ENCODE results near the gene KDM4C. TPM values are rescaled to one million over a fixed set of nuclear protein-coding genes. Genes with fewer than 3 reads are reported as not detected.
"Not testable (repeated sequence)": the region's sequence is repeated elsewhere in the genome, so short reads cannot be mapped to it uniquely, and the experiment has no call there.

KDM4C gene
- total and polyA plus RNA-seq, 2 of the 8 experiments (the other 6 are each of a cell fraction or from before 2014, with no cell fraction given) = 13.0 to 26.1 TPM

GRCh38 chr9:6806318-6806717, 48.5 kb downstream of the KDM4C start:
- H3K79me2 ChIP-seq (ENCODE audit: control insufficient read depth in 1 of 2, insufficient read depth in 2 of 2, low read length in 2 of 2); H3K27ac ChIP-seq (ENCODE audit: low read depth, low read length); H2BK20ac ChIP-seq (ENCODE audit: low read length); H3K27me3 ChIP-seq (replicated peaks in 1 of 4; ENCODE audit: control insufficient read depth in 3 of 4, extremely low read depth in 1 of 4, insufficient read depth in 3 of 4, low read length in 3 of 4); H3K4ac ChIP-seq (replicated peaks; ENCODE audit: insufficient read length, low read depth, low read length); H3K56ac ChIP-seq (replicated peaks; ENCODE audit: insufficient read length, low read depth, low read length); DNase-seq (ENCODE audit: low read depth in 1 of 2, low spot score in 2 of 2); H3K9ac ChIP-seq (replicated peaks in 1 of 4; ENCODE audit: extremely low read depth in 1 of 4, low read depth in 3 of 4, low read length in 3 of 4); H3K79me1 ChIP-seq (ENCODE audit: low read depth, low read length); H3K14ac ChIP-seq (ENCODE audit: insufficient read length); H3K4me2 ChIP-seq (ENCODE audit: insufficient read depth in 1 of 2, low read depth in 2 of 2, low read length in 2 of 2); POLR2A ChIA-PET (ENCODE audit: partially characterized antibody); H2BK12ac ChIP-seq (ENCODE audit: low read depth, low read length); CTCF ChIA-PET (ENCODE audit: partially characterized antibody); H4K91ac ChIP-seq (replicated peaks; ENCODE audit: insufficient read length, low read length); H4K20me1 ChIP-seq (replicated peaks in 1 of 2; ENCODE audit: control insufficient read depth in 1 of 2, insufficient read depth in 2 of 2, low read length in 2 of 2); H2BK120ac ChIP-seq (replicated peaks; ENCODE audit: low read depth, low read length); H3K23me2 ChIP-seq (ENCODE audit: low read depth, low read length); H2AFZ ChIP-seq (ENCODE audit: low read length); H3K4me1 ChIP-seq (replicated peaks in 1 of 4; ENCODE audit: control insufficient read depth in 3 of 4, insufficient read depth in 4 of 4, low read length in 3 of 4); H4K8ac ChIP-seq (ENCODE audit: extremely low read depth, insufficient read depth, low read length); H3K4me3 ChIP-seq (ENCODE audit: extremely low read depth in 1 of 4, insufficient read depth in 2 of 4, low read depth in 3 of 4, low read length in 4 of 4); H3K23ac ChIP-seq (ENCODE audit: insufficient read length); H2BK5ac ChIP-seq (ENCODE audit: low read depth, low read length); H4K5ac ChIP-seq (ENCODE audit: insufficient read length, low read depth, low read length); FAIRE-seq; H2BK15ac ChIP-seq (ENCODE audit: low read length); H2AK5ac ChIP-seq (ENCODE audit: low read depth, low read length); H3K18ac ChIP-seq (ENCODE audit: extremely low read depth, low read length): not testable (repeated sequence)
- 96% methylated on average over 6 of the region's 6 CpGs; no CpG with 5 or more reads in 1 of the 2 experiments for WGBS, 2 experiments (ENCODE audit: extremely low coverage in 1 of 2, insufficient coverage in 1 of 2, insufficient read length in 1 of 2, insufficient replicate concordance in 2 of 2, low coverage in 1 of 2, low lambda C conversion rate in 2 of 2, missing lambda C conversion rate in 1 of 2)
- Histone ChIP-seq H3K36me3 (ENCODE audit: control insufficient read depth in 2 of 4, insufficient read depth in 4 of 4, low read length in 3 of 4) (peaks cover 0 to 19% (median 5%) of the 10 kb centered on the region in 4 experiments; a peak in 4 of 8 replicates), H3K9me3 (ENCODE audit: insufficient read depth in 2 of 2, low read depth in 1 of 2, low read length in 1 of 2) (peaks cover 0 to 13% of the 10 kb centered on the region in 2 experiments; a peak in 2 of 4 replicates)

- H3K79me2 ChIP-seq (ENCODE audit: control insufficient read depth in 1 of 2, insufficient read depth in 2 of 2, low read length in 2 of 2); H2AFZ ChIP-seq (ENCODE audit: low read length); DNase-seq (ENCODE audit: low read depth in 1 of 2, low spot score in 2 of 2); H4K5ac ChIP-seq (ENCODE audit: insufficient read length, low read depth, low read length); H3K4me2 ChIP-seq (ENCODE audit: insufficient read depth in 1 of 2, low read depth in 2 of 2, low read length in 2 of 2); H3K4ac ChIP-seq (replicated peaks; ENCODE audit: insufficient read length, low read depth, low read length); H2BK120ac ChIP-seq (replicated peaks; ENCODE audit: low read depth, low read length); H3K23ac ChIP-seq (ENCODE audit: insufficient read length); H2BK5ac ChIP-seq (ENCODE audit: low read depth, low read length); CTCF ChIA-PET (ENCODE audit: partially characterized antibody); H4K91ac ChIP-seq (replicated peaks; ENCODE audit: insufficient read length, low read length); H3K4me3 ChIP-seq (ENCODE audit: extremely low read depth in 1 of 4, insufficient read depth in 2 of 4, low read depth in 3 of 4, low read length in 4 of 4); H3K56ac ChIP-seq (replicated peaks; ENCODE audit: insufficient read length, low read depth, low read length); H2BK12ac ChIP-seq (ENCODE audit: low read depth, low read length); H4K8ac ChIP-seq (ENCODE audit: extremely low read depth, insufficient read depth, low read length); H3K79me1 ChIP-seq (ENCODE audit: low read depth, low read length); H2AK5ac ChIP-seq (ENCODE audit: low read depth, low read length); H3K27ac ChIP-seq (ENCODE audit: low read depth, low read length); H3K23me2 ChIP-seq (ENCODE audit: low read depth, low read length); H3K9ac ChIP-seq (replicated peaks in 1 of 4; ENCODE audit: extremely low read depth in 1 of 4, low read depth in 3 of 4, low read length in 3 of 4); POLR2A ChIA-PET (ENCODE audit: partially characterized antibody); H2BK20ac ChIP-seq (ENCODE audit: low read length); H2BK15ac ChIP-seq (ENCODE audit: low read length); H3K18ac ChIP-seq (ENCODE audit: extremely low read depth, low read length); H3K4me1 ChIP-seq (replicated peaks in 1 of 4; ENCODE audit: control insufficient read depth in 3 of 4, insufficient read depth in 4 of 4, low read length in 3 of 4); FAIRE-seq; H3K27me3 ChIP-seq (replicated peaks in 1 of 4; ENCODE audit: control insufficient read depth in 3 of 4, extremely low read depth in 1 of 4, insufficient read depth in 3 of 4, low read length in 3 of 4); H4K20me1 ChIP-seq (replicated peaks in 1 of 2; ENCODE audit: control insufficient read depth in 1 of 2, insufficient read depth in 2 of 2, low read length in 2 of 2); H3K14ac ChIP-seq (ENCODE audit: insufficient read length): not testable (repeated sequence)
- WGBS, 2 experiments (ENCODE audit: extremely low coverage in 1 of 2, insufficient coverage in 1 of 2, insufficient read length in 1 of 2, insufficient replicate concordance in 2 of 2, low coverage in 1 of 2, low lambda C conversion rate in 2 of 2, missing lambda C conversion rate in 1 of 2) = no CpG with 5 or more reads among the region's 30 CpGs
- Histone ChIP-seq H3K36me3 (ENCODE audit: control insufficient read depth in 2 of 4, insufficient read depth in 4 of 4, low read length in 3 of 4) (peaks cover 0 to 19% (median 5%) of the 10 kb centered on the region in 4 experiments; a peak in 4 of 8 replicates), H3K9me3 (ENCODE audit: insufficient read depth in 2 of 2, low read depth in 1 of 2, low read length in 1 of 2) (peaks cover 0 to 13% of the 10 kb centered on the region in 2 experiments; a peak in 2 of 4 replicates)
These were observed 49.9 kb downstream of the KDM4C start for GRCh38 chr9:6807669-6808068.

Data from H1 (cell line).